Colonic mucosa (tissue), 4 donors: ENCODE data around the gene STX2. TPM values are rescaled to one million over a fixed set of nuclear protein-coding genes. Genes with fewer than 3 reads are reported as not detected.

Experiments used
- DNase-seq: peaks from one replicate; pipeline ENCODE4 v3.0.0-alpha.2; 2020
- H3K27ac ChIP-seq: fragments of 200-600 bp; one replicate; pipeline ENCODE4 v1.8.0; 2021
- H3K27me3 ChIP-seq: fragments of 200-600 bp; one replicate; pipeline ENCODE4 v1.8.0; 2021
- H3K36me3 ChIP-seq: fragments of 200-600 bp; one replicate; pipeline ENCODE4 v1.8.0; 2021
- H3K4me1 ChIP-seq: fragments of 200-600 bp; one replicate; pipeline ENCODE4 v1.8.0; 2021; ENCODE audit warnings: mild to moderate bottlenecking
- H3K4me3 ChIP-seq: fragments of 200-600 bp; one replicate; pipeline ENCODE4 v1.8.0; 2021
- H3K9ac ChIP-seq, 2 donors: one replicate each; pipeline ENCODE4 v1.7.0; 2013; ENCODE audit warnings: control low read depth in 2 of 2, low read depth in 2 of 2, low read length in 2 of 2
- H3K9me3 ChIP-seq: fragments of 200-600 bp; one replicate; pipeline ENCODE4 v1.8.0; 2021
- intact Hi-C: fragments of 100-400 bp; cut with DNase I; formaldehyde crosslinking; loops from one replicate; pipeline ENCODE4 v1.14.1; 2022
- total RNA-seq, 2 donors: library from RNA; stranded (reverse); fragmentation: NEBNext Ultra II Directional in 1 of 2; extraction: Animal tissue kit (Norgen Biotek cat#: 25700) in 1 of 2; gene quantifications; one replicate each; pipeline ENCODE4 v1.2.1, GENCODE V29; 2021
- TF ChIP-seq, protein P1 (sequence below): fragments of 200-600 bp; IDR thresholded peaks from one replicate; pipeline ENCODE4 v1.8.0; 2022; ENCODE audit warnings: antibody characterized with exemption, mild to moderate bottlenecking
- donor health status: healthy.
- donor health status: DM: no; HTN: no; CAD: no.
- donor health status: DM: no; HTN: no; CAD: no.

Gene STX2
- total RNA-seq, 2 donors from 2014 or later = 2.1 to 4.8 TPM

DNA sequence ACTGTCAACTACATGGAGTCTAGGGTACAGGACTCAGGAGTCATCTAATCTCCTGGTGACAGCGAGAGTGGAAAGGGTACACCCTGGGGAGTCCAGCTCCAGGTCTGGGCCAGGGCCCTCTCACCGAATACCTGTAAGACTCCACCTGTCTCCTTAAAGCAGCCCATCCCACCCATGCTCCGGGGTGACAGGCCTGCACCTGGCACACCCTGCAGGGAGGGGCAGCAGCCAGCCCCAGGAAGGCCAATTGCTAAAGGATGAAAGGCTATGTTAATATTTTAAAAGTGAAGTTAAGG, 45.5 kb downstream of the STX2 start:
- H3K9me3 ChIP-seq = no peaks in the 10 kb centered on the region
- H3K27me3 ChIP-seq = no peaks in the 10 kb centered on the region
- no peaks in the 10 kb centered on the region for H3K4me1 ChIP-seq
- H3K9ac ChIP-seq = no peak overlapping the region
- intact Hi-C loops = no loop called here
- TF ChIP-seq, protein P1, sequence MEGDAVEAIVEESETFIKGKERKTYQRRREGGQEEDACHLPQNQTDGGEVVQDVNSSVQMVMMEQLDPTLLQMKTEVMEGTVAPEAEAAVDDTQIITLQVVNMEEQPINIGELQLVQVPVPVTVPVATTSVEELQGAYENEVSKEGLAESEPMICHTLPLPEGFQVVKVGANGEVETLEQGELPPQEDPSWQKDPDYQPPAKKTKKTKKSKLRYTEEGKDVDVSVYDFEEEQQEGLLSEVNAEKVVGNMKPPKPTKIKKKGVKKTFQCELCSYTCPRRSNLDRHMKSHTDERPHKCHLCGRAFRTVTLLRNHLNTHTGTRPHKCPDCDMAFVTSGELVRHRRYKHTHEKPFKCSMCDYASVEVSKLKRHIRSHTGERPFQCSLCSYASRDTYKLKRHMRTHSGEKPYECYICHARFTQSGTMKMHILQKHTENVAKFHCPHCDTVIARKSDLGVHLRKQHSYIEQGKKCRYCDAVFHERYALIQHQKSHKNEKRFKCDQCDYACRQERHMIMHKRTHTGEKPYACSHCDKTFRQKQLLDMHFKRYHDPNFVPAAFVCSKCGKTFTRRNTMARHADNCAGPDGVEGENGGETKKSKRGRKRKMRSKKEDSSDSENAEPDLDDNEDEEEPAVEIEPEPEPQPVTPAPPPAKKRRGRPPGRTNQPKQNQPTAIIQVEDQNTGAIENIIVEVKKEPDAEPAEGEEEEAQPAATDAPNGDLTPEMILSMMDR = no peak
- H3K27ac ChIP-seq = no peak overlapping the region
- H3K36me3 ChIP-seq = no peaks in the 10 kb centered on the region
- no peak for DNase-seq
- H3K4me3 ChIP-seq = no peak overlapping the region

- TF ChIP-seq, protein P1 = no peak
- no peak for DNase-seq
- Histone ChIP-seq H3K4me3 (no peak overlapping the region), H3K27me3 (no peaks in the 10 kb centered on the region), H3K4me1 (no peaks in the 10 kb centered on the region), H3K27ac (no peak overlapping the region), H3K9me3 (no peaks in the 10 kb centered on the region), H3K9ac (no peak overlapping the region), H3K36me3 (no peaks in the 10 kb centered on the region)
- intact Hi-C loops = no loop called here
Observed at GRCh38 chr12:130792821-130793553, 46.1 kb downstream of the STX2 start.

DNA sequence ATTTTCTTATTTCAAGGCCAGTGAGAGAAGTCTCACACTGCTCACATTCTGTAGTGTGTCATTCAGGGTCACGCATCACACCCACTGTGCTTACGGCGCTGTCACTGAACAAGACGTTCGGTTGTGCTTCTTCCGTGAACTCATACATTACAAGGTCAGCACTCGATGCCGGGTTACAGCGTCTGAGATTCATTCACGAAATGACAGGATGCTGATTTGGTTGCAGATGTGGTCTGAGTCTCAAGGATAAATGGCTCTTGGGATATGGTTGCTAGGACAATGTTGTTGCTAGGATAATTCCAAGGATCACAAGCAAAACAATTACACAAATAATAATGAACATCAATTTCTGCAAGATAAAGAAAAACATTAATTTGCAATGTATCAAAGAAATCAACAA, 47.4 kb downstream of the STX2 start:
- TF ChIP-seq, protein P1 = no peak
- Histone ChIP-seq H3K36me3 (no peaks in the 10 kb centered on the region), H3K4me1 (no peaks in the 10 kb centered on the region), H3K4me3 (no peak overlapping the region), H3K9me3 (no peaks in the 10 kb centered on the region), H3K27ac (no peak overlapping the region), H3K9ac (no peak overlapping the region), H3K27me3 (no peaks in the 10 kb centered on the region)
- intact Hi-C loops = no loop called here
- no peak for DNase-seq

DNA sequence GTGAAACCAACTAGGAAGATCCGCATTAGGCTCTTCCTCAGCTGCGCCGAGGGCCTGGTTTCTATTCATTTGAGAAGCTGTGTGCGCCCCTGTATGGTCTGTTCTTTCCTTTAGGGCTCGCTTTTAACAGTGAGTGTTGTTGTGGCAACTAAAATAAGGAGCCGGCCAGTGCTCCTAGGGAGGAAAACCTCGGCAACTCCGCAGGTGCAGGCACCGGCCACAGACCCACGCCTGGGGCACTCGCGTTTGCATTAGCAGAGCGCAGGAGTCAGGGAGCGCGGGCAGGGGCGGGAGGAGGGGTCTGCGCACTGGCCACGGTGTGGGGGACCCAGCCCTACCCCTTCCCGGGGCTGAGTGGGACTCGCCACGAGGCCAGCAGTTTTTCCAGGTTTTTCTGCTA, 50.5 kb downstream of the STX2 start:
- H3K27me3 ChIP-seq = no peaks in the 10 kb centered on the region
- intact Hi-C loops = no loop called here
- H3K36me3 ChIP-seq = no peaks in the 10 kb centered on the region
- no peak overlapping the region for H3K4me3 ChIP-seq
- no peak overlapping the region for H3K9ac ChIP-seq
- no peaks in the 10 kb centered on the region for H3K4me1 ChIP-seq
- TF ChIP-seq, protein P1 = no peak
- H3K27ac ChIP-seq = no peak overlapping the region
- no peak for DNase-seq
- H3K9me3 ChIP-seq = no peaks in the 10 kb centered on the region

DNA sequence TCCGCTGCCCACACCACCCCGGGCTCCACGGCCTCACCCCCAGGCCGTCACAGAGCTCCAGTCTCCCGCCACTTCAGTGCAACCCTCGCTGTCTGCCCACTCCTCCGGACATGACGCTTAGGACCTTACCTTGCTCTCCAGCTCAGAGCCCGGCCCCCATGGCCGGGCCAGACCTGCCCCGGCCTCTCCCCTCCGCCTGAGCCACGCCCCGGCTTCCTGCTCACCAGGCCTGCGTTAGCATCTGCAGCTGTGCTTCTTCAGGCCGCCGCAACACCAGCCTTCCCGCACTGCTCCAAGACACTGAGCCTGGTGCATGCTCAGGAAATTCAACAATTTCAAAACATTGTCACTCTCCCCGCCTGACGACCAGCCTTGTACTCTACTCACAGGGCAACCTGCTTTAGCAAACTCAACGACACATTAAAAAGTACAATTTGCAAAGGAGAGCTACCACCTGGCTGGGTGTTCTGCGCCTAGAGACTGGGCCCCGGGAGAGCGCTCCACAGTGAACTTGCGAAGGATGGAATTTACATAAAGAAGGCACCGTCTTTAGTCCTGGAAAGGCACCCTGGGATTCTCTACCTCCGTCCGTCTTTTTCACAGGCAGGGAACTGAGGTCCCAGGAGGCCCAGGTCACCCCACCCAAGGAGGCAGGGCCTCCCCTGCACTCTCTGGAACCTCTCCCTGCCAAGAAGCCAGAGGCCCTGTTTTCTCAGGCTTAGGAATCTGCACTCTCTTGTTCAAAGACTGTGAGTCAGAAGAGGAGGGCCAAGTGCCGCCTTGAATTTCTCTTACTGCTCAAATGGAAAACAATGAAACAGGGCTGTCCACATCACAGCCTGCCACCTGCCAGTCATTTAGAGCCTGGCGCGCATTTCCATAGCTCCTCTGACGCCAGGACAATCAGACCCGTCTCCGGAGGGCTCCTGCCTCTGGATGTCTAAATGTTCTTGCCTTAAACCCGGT, 51.3 kb downstream of the STX2 start:
- TF ChIP-seq, protein P1 = no peak
- intact Hi-C loops = no loop called here
- H3K9ac ChIP-seq = no peak overlapping the region
- H3K4me3 ChIP-seq = no peak overlapping the region
- no peak for DNase-seq
- no peaks in the 10 kb centered on the region for H3K4me1 ChIP-seq
- no peaks in the 10 kb centered on the region for H3K9me3 ChIP-seq
- H3K27me3 ChIP-seq = no peaks in the 10 kb centered on the region
- no peaks in the 10 kb centered on the region for H3K36me3 ChIP-seq
- H3K27ac ChIP-seq = no peak overlapping the region
